Upper lobe of right lung (tissue), 1 donor: ENCODE data around the gene PYGL. TPM values are rescaled to one million over a fixed set of nuclear protein-coding genes. Genes with fewer than 3 reads are reported as not detected.

ENCODE experiments used
- ATAC-seq: fragments of 200-7000 bp; cut with Tn5 transposase; one replicate; pipeline ENCODE4 v1.9.1; 2020; ENCODE audit warnings: mild to moderate bottlenecking, moderate library complexity
- DNase-seq: peaks from one replicate; pipeline ENCODE4 v3.0.0-alpha.2; 2020
- H3K27ac ChIP-seq: fragments of 200-600 bp; one replicate; pipeline ENCODE4 v1.8.0; 2022
- H3K27me3 ChIP-seq: fragments of 200-600 bp; one replicate; pipeline ENCODE4 v1.8.0; 2022; ENCODE audit warnings: mild to moderate bottlenecking
- H3K36me3 ChIP-seq: fragments of 200-600 bp; one replicate; pipeline ENCODE4 v1.8.0; 2022
- H3K4me1 ChIP-seq: fragments of 200-600 bp; one replicate; pipeline ENCODE4 v1.8.0; 2022
- H3K4me3 ChIP-seq: fragments of 200-600 bp; one replicate; pipeline ENCODE4 v1.8.0; 2022; ENCODE audit warnings: mild to moderate bottlenecking
- H3K9me3 ChIP-seq: fragments of 200-600 bp; one replicate; pipeline ENCODE4 v1.8.0; 2022
- intact Hi-C: fragments of 100-400 bp; cut with DNase I; formaldehyde crosslinking; loops from one replicate; pipeline ENCODE4 v1.11.0; 2022
- total RNA-seq: library from RNA; stranded (reverse); fragmentation: NEBNext Ultra II Directional; extraction: Animal tissue kit (Norgen Biotek cat#: 25700); gene quantifications from one replicate; pipeline ENCODE4 v1.2.1, GENCODE V29; 2021
- TF ChIP-seq, protein P1 (sequence below): fragments of 200-600 bp; IDR thresholded peaks from one replicate; pipeline ENCODE4 v1.8.0; 2022; ENCODE audit warnings: antibody characterized with exemption
- donor health status: DM: no; HTN: yes; CAD: no; lungs with severe emphysema.

PYGL gene
- total RNA-seq, 1 donor from 2014 or later: 46.3 TPM

DNA sequence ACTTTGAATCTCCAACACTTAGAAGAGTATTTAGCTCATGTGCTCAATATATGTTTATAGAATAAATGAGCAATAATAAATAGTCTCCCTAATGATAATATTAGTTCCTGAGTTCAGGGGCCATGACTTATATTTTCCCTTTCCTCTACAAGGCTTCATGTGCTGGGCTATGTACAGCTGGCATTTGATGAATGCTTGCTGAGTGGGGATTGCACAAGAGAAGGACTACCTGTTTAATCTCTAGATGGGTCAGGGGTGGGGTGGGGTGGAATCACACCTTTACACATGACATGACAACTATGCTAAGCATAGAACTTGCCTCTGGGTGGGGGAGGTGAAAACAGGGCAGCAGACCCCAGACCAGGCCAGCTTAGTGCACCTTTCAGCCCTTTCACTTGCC is 80.0 kb downstream of the PYGL start:
- no peaks in the 10 kb centered on the region for H3K9me3 ChIP-seq
- intact Hi-C loops: no loop called here
- no peaks in the 10 kb centered on the region for H3K36me3 ChIP-seq
- ATAC-seq: no peak
- H3K4me3 ChIP-seq: no peak overlapping the region
- H3K27me3 ChIP-seq: no peaks in the 10 kb centered on the region
- no peak overlapping the region for H3K27ac ChIP-seq
- peaks cover 12% of the 10 kb centered on the region for H3K4me1 ChIP-seq
- no peak for DNase-seq
- TF ChIP-seq, protein P1, sequence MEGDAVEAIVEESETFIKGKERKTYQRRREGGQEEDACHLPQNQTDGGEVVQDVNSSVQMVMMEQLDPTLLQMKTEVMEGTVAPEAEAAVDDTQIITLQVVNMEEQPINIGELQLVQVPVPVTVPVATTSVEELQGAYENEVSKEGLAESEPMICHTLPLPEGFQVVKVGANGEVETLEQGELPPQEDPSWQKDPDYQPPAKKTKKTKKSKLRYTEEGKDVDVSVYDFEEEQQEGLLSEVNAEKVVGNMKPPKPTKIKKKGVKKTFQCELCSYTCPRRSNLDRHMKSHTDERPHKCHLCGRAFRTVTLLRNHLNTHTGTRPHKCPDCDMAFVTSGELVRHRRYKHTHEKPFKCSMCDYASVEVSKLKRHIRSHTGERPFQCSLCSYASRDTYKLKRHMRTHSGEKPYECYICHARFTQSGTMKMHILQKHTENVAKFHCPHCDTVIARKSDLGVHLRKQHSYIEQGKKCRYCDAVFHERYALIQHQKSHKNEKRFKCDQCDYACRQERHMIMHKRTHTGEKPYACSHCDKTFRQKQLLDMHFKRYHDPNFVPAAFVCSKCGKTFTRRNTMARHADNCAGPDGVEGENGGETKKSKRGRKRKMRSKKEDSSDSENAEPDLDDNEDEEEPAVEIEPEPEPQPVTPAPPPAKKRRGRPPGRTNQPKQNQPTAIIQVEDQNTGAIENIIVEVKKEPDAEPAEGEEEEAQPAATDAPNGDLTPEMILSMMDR: no peak

DNA sequence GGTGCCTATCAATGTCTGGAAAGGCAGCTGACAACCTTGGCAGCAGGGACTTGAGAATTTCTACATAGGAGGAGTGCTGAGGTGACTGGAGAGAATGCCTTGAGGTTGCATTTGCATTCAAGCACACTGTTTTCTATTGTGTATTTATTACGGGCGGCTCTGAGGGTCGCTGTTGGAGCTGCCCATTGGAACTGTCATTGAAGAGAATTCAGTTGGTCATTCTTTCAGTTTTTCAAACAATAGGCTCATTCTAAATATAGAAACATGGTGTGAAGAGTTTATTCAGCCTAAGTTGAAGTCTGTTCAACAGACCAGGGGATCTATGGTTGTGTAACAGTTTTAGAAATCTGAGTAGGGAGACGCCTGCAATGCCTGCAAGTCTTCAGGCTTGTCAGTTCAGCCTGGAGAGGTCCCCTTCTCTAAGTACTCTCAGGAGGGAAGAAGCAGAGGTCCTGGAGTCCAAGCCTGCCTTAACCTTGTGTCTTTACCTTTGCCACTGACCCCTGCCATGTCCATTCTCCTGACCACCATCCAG is 82.2 kb downstream of the PYGL start:
- Histone ChIP-seq H3K4me1 (peaks cover 13% of the 10 kb centered on the region), H3K27ac (no peak overlapping the region), H3K9me3 (no peaks in the 10 kb centered on the region), H3K36me3 (no peaks in the 10 kb centered on the region), H3K4me3 (no peak overlapping the region), H3K27me3 (no peaks in the 10 kb centered on the region)
- ATAC-seq (no peak), DNase-seq (no peak)
- TF ChIP-seq, protein P1: no peak
- intact Hi-C loops: no loop called here

DNA sequence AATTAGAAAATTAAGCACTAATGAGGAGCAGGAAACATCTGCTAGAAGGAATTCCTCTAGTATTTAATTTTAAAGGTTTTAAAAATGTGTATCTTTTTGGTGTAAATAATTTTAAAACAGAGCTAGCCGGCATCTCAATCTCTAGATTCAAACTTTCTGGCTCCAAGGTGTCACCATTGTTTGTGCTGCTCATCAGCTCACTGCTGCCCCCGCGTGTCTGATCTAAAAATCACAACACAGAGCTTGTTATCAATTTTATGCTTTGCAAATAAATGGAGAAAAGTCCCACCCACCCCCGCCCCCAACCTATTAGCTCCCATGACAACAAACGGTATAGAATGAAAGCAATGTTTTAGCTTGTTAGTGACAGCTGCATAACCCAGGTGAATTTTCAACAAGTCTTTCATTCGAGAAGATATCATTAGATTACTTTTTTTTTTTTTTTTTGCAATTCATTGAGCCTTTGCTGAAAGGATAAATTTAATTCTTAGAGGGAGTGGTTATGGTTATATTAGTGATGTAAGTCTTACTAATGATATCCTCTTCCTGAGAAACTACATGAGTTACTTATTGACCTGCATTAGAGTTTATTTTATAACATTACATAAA is 83.7 kb downstream of the PYGL start:
- DNase-seq (peak; percentile 78), ATAC-seq (peak; percentile 85)
- Histone ChIP-seq H3K27me3 (no peaks in the 10 kb centered on the region), H3K4me3 (peak overlapping the region; percentile 62), H3K4me1 (peaks cover 8% of the 10 kb centered on the region), H3K27ac (no peak overlapping the region), H3K9me3 (no peaks in the 10 kb centered on the region), H3K36me3 (no peaks in the 10 kb centered on the region)
- intact Hi-C loops: no loop called here
- TF ChIP-seq, protein P1: peak; percentile 81

DNA sequence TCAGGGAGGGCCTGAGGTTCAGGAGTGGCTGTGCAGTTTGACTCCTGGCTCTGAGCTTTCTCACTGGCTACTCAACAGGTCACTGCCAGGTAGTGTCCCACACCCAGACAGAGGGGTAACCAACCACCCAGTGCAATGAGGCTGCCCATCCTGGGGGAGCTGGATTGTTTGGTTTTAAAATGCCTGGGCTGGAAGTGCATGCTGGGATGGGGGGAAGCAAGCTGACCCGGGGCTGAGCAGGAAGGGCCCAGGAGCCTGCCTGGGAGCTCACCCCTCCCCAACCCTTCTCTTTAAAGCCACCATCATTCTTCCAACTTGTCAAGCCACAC is 85.0 kb downstream of the PYGL start:
- Histone ChIP-seq H3K9me3 (no peaks in the 10 kb centered on the region), H3K36me3 (no peaks in the 10 kb centered on the region), H3K27me3 (no peaks in the 10 kb centered on the region), H3K4me3 (peak overlapping the region; percentile 62), H3K27ac (no peak overlapping the region), H3K4me1 (peaks cover 6% of the 10 kb centered on the region)
- TF ChIP-seq, protein P1: no peak
- no peak for DNase-seq
- intact Hi-C loops: no loop called here
- peak; percentile 10 for ATAC-seq

DNA sequence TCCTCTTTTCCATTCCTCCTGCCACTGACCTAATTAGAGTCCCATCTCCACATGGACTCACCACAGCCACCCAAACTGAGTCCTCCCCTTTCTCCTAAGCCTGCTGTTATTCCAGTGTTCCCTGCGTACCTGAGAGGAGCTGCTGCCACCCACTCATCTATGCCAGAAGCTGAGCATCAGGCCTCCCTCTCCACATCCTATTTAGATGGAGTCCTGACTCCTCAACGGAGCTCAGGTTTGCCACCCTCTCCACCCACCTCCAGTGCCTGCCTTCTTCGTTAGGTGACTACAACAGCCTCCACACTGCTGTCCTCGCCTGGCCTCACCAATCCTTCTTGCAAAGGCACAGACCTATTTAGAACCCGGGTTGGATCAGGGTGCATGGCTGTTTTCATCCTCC is 87.6 kb downstream of the PYGL start:
- Histone ChIP-seq H3K27ac (no peak overlapping the region), H3K36me3 (no peaks in the 10 kb centered on the region), H3K4me1 (peaks cover 6% of the 10 kb centered on the region), H3K9me3 (no peaks in the 10 kb centered on the region), H3K4me3 (no peak overlapping the region), H3K27me3 (no peaks in the 10 kb centered on the region)
- intact Hi-C loops: no loop called here
- TF ChIP-seq, protein P1: no peak
- no peak for ATAC-seq
- DNase-seq: no peak

DNA sequence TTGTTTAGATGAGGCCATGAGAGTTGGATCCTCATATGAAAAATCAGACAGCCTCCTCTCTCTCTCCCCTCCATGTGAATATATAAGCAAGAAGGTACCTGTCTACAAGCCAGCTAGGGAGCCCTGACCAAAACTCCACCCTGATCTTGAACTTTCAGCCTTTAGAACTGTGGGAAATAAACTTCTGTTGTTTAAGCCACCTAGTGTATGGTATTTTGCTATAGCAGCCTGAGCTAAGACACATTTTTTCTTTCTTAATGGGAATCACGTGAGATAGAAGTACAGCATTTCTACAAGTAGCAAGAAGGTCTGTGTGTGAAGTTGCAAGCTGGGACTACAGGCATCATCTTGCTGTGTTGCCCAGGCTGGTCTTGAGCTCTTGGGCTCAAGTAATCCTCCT is 88.7 kb downstream of the PYGL start:
- no peak for DNase-seq
- ATAC-seq: no peak
- Histone ChIP-seq H3K36me3 (no peaks in the 10 kb centered on the region), H3K4me3 (no peak overlapping the region), H3K27ac (no peak overlapping the region), H3K4me1 (peaks cover 6% of the 10 kb centered on the region), H3K27me3 (no peaks in the 10 kb centered on the region), H3K9me3 (no peaks in the 10 kb centered on the region)
- TF ChIP-seq, protein P1: no peak
- intact Hi-C loops: no loop called here
